Hepatic stellate cell (primary cell): ENCODE data around the gene TXNRD2.
A peak's percentile ranks its signal among the peaks of the same experiment; 100 is the strongest.

Experiments used
- DNase-seq: peaks from one replicate; pipeline ENCODE4 v3.0.0; 2011; ENCODE audit warnings: low spot score

The TXNRD2 gene

DNA sequence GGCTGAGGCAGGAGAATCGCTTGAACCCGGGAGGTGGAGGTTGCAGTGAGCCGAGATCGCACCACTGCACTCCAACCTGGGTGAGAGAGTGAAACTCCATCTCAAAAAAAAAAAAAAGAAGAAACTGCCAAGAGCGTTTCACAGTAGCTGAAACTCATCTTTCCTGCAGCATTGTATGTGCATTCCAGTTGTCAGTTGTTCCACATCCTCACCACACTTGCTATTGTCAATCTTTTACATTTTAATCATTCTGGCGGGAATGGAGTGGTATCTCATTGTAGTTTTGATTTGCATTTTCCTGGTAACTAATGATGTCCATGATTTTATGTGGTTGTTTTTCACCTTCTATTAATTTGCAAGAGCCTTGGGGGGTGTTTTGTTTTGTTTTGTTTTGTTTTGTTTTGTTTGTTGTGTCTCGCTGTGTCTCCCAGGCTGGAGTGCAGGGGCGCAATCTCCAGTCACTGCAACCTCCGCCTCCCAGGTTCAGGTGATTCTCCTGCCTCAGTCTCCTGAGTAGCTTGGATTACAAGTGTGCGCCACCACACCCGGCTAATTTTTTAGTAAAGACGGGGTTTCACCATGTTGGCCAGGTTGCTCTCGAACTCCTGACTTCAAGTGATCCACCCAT is 78.9 kb downstream of the TXNRD2 start:
- DNase-seq, result no peak

DNA sequence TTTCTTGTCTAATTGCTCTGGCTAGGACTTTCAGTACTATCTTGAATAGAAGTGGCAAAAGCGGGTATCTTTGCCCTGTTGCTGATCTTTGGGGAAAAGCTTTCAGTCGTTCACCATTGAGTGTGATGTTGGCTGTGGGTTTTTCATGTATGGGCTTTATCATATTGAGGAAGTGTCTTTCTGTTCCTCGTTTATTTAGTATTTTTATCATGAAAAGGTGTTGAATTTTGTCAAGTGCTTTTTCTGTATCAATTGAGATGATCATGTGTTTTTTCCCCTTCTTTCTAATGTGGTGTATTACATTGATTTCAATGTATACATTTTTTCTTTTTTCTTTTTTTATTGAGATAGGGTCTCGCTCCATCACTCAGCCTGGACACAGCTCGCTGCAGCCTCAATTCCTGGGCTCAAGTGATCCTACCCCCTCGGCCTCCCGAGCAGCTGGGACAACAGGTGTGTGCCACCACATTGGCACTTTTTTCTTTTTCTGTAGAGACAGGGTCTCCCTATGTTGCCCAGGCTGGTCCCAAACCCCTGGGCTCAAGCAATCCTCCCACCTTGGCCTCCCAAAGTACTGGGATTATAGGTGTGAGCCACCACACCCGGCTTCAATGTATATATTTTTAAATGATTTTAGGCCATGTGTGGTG is 81.6 kb downstream of the TXNRD2 start:
- DNase-seq, result no peak

DNA sequence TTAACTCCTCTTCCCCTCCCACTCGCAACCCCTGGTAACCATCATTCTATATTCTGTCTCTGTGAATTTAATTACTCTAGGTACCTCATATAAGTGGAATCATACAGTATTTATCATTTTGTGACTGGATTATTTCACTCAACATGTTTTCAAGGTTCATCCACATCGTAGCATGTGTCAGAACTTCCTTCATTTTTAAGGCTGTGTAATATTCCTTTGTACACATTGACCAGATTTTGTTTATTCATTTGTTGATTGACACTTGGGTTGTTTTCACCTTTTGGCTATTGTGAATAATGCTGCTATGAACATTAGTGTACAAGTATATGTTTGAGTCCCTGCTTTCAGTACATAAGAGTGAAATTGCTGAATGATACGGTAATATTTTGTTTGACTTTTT is 84.2 kb downstream of the TXNRD2 start:
- no peak for DNase-seq

DNA sequence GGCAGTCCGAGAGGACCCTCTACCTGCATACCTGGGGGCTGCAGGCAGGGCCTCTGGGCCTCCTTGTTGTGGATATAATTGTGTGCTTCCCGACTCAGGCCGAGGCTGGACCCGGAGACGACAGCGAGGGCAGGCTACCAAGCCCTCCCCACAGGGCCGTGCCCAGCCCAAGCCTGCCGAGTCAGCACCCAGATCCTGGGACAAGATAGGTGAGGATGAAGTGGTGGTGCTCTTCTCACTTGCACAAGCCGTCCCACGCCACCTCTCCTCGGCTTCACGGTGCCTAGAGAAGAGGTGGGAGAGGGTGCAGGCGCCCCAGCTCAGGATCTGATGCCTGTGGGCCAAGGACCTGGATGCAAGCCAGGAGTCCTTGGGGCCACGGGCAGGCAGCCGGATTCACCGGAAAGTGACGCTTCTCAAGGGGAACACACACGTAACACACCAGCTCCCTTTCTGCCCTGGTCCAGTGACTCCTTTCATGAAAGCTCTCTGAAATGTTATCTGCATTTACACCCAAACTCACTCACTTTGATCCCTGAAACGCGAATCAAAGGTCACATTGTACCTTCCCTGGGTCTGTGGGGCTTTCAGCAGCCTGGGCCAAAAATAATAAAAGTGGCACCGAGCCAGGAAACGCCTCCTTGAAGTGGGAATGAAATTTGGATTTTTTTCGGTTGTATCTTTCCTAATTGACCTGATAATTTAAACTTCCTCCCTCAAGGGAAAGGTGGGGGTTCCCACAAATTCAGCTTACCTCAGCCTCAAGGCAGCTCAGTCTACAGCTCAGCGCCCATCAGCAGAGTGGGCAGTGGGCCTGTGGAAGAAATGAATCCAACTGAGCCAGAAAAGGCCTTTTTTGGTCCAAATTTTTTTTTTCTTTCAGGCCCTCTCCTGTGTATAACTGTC is 85.9 kb downstream of the TXNRD2 start:
- no peak for DNase-seq

DNA sequence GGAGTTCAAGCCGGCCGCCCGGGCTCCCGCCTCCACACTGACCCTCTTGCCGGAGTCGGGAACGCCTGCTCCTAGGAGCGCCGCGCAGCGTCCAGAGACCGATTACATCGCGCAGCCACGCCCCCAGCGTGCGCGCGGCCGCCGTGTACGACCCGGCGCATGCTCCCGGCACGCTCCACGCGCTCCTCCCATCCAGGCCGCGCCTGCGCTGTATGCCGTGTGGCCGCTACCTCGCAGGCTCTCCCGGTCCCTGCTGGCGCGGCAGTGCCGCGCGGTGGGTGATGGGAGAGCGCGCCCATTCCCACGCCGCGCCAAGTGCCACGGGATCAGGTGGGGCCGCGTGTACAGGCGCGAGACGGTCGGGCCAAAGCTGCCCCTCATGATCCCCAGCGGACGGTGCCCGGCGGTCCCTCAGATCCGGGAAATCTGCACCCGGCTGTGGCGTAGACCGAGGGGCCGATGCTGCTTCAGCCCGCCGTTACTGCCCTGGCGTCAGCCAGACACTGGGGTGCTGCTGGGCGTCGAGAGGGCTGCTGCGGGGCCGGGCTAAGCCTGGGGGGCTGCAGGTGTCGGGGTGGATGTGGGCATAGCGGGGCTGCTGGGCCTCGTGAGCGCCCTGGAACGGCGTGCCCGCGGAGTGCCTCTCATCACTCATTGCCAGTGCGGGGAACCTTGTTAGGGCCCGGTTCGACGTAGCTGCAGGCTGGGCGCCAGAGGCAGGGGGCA is 86.7 kb downstream of the TXNRD2 start, which contains the start of the genes GNB1L and RTL10:
Gene GNB1L (minus strand): TSS at position 97 of the 726 bp plus-strand sequence. CDS start 33,519 bp downstream, outside the sequence.
Gene RTL10 (minus strand): TSS at position 97 of the 726 bp plus-strand sequence. CDS start 2,613 bp downstream, outside the sequence.
- DNase-seq, result peak; percentile 98

DNA sequence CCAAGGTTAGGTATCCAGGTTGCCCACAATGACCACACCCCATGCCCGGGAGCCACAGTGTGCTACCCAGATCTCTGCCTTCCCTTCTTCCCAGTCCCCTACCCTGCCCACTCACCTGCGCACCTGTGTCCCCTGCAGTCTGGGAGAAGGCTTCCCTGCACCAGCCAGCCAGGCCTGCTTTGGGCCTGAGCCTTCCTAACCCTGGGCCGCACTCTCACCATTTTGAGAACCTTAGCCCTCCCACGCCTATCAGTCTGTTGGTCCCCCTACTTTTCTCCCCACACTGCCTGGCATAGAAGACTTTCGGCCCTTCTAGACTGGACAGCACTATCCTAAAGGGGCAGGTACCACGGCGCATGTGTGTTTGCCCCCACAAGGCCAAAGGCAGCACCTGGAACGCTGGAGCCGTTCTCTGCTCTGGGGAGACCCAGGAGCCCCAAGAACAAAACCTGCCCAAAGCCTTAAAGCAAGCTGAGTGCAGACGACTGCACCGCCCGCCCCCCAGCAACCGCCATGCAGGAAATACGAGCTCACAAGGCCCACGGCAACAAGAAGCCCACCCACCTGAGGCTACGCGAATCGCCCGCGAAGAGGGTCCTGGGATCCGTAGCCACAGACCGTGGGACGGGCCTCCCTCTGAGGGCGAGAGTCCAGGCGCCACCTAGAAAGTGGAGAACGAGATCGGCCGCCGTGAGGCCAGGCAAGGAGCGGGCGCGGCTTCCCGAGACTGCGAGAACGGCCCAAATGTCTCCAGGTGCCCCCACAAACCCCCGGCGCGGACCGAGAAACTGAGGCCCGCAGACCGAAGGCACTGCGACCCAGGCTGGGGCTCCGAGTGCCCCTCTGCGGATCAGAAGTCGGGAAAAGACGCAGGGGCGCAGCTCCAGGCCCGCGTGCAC is 87.5 kb downstream of the TXNRD2 start:
- DNase-seq, result no peak

DNA sequence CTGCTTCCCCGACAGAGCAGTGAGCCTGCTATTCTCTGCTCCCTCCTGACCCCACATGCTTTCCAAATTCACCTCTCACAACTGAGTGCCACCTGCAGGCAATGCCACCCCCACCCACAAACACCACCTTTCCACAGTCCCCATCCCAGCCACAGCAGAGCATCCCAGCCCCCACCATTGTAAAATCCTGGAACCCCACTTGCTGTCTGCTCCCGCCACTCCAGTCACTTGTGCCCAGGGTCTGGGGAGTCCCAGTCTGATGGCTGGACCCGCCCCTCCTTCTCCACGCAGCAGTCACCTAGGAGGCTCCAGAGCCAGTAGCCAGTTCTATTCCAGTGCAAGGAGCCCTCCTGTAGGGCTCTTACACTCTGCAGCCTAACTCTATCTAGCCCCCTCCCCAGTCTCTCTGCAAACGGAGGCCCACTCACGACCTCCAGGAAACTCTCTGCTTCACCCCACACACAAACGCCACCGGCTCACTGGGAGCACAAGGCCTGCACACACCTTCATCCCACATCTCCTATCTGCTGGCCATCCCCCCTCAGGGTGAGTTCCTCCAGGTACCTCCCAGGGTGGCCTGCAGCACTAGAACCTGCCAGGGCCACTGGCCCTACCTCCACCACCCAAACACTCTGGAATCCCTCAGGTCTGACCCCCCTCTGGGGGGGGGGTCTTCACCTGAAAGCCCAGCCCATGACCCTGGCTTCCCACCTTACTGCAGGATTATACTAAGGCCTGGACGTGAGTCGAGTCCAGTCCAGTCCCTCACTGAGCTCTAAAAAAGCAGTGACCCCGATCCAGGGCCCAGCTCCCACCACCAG is 88.3 kb downstream of the TXNRD2 start:
- DNase-seq, result no peak

DNA sequence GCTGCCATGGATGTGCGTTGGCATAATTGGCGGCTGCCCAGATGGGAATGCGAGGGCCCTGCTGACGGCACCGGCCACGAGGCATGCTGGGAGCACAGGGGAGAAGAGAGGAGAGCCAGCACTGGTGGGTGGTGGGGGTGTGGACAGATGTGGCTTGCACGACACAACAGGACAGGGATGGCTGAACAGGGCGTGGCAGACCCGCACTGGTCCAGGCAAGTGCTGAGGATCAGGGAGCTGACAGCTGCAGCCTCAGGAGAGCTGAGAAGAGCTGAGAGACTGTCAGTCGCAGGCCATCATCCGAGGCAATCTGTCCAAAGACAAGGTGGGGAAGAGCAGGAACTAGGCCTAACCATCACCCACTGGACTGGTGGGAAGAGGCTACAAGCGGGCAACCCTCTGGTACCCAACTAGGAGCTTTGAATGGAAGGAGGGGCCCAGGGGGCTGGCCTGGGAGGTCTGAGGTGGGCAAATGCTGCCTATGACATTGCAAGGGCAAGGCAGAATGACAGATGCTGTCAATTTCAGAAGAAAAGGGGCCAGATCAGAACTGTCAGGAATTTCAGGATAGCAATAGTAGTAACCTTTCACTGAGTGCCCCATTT is 89.3 kb downstream of the TXNRD2 start:
- no peak for DNase-seq

DNA sequence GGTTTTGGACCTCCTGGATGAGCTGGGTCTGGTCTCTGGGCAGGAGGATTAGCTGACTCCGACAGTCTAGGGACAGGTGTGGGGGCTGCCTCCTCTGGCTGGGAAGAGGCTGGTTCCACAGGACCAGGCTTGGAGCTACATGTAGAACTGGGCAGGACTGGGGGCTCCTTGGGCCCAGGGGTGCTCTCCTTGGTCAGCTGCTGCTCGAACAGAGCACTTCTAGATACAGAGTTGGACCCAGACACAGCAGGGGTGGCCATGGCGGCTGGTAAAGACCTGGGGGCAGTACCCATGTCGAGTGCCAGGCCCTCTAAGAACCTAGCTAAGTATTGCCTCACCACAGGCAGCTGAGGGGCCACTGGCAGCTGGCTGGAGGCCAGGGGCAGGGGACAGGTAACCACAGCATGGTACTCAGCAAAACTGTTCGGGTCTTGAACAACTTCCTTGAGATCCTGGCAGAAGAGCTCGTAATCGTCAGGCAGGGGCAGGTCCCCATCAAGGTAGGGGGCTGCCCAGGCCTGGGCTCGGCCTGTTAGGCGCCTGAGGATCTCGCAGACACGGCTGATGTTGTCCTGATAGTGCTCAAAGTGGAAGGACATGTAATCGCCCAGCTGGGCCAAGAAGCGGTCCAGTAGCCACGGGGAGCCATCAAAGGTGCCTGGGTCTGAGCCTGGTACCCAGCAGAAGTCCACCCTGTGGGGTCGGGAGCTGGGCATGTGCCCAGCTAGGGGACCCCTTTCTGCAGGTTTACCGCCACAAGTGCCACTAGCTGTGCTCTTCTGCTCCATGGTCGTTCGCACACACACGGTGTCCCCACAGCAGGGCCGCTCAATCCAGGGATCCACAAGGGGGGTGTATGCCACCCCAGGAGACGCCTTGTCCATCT is 90.1 kb downstream of the TXNRD2 start:
- no peak for DNase-seq

DNA sequence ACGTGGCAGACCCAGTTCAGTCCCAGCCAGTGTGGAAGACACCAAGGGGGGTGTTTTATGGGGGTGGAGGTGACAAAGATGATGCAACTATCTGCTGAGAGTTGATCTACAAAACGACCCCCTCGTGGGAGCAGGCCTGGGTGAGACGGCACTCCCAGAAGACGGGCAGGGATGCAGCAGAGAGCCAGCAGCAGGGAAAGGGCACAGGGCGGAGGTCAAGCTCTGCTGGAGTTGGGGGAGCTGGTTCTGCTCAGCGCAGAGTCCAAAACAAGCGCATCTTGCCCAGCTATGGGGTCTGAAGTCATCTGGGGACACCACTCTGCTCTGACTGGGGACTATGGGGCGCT is 90.9 kb downstream of the TXNRD2 start:
- DNase-seq, result no peak

DNA sequence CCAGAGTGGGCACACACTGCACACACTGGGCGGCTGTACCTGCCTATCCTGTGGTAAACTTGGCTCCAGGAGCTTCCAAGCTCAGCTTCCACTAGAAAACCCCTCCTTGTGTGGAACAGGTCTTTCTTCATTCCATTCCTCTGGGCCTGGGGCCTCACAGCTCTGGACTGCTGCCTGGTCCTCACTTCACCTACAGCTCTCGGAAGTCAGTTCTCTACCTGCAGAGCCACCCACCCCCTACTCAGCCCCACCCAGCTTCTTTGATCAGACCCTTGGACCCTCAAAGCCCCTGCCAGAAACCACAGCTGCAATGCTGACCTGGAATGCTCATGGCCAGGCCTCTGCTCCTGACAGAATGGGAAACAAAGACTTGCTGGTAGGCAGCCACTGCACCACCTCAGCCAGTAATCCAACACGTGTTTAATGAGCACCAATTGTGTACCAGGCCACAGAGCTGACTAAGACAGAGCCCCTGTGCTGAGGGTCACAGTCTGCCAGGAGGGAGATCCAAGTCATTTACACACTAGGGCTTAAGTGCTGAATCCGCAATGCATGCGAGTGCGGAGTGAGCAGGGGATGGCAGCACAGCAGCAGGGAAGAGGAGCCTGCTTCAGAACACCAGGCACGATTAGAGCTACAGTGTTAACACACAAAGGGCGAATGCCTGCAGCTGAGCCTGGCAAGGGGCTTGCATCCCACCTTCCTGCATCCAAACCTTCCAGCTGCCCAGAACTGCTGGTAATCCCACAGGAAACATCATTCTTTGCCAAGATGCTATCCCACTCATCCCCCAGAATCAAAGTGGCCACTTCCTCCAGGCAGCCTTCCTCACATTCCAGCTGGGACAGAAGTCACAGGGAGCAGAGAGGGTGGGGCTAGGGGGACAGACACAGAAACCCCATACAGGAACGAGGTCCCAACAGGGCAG is 91.5 kb downstream of the TXNRD2 start:
- DNase-seq, result no peak

DNA sequence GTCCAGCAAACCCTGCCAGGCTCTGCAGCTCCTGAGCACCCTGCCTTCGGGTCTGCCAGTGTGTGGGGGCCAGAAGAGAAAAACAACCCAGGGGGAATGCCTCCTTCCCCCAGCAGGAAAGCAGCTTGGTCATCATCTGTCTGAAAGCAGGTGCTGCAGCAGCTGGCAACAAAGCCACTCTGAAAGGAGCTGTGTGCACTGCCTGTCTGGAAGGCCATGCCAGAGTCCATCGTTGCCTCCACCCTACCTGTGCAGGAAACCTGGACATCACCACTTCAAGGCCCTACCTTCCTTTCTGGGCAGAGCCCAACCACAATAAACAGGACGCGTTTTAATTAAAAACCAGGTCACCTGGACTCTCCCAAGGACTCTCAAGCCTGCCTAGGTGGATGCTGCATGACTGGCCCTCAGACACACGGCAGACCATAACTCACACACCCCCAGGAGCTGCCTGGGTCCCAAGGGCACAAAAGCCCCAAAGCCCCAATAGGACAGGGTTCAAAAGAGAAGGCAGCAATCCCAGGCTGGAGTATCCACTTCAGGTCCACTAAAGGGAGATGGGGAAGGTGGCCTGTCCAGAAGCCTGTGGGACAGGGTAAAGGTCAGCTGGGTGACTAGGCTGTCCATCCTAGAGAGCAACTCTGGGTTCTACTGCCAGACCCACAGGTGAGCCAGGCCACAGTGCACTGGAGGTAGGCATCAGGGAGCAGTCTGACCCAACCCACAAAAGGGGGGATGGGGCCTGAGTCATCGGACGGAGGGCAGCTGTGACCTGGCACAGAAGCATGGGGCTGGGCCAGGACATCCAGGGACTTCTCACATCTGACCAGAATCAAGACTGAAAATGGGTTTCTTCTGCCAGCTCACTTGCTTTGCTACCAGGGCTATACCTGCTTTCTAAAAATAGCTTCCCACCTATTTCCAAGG is 93.1 kb downstream of the TXNRD2 start:
- no peak for DNase-seq

DNA sequence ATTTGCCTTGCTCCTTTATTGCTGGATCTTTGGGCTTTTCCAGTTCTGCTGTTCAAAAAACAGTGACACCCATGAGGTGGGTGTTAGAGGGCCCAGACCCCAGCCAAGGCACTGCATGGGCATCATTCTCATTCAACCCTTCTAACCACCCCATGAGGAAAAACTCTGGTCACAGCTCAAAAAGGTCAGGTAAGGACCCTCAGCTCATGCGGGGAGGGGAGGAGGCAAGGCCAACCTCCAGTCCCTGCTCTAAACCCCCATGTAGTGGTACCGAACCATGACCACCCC is 94.3 kb downstream of the TXNRD2 start:
- no peak for DNase-seq

DNA sequence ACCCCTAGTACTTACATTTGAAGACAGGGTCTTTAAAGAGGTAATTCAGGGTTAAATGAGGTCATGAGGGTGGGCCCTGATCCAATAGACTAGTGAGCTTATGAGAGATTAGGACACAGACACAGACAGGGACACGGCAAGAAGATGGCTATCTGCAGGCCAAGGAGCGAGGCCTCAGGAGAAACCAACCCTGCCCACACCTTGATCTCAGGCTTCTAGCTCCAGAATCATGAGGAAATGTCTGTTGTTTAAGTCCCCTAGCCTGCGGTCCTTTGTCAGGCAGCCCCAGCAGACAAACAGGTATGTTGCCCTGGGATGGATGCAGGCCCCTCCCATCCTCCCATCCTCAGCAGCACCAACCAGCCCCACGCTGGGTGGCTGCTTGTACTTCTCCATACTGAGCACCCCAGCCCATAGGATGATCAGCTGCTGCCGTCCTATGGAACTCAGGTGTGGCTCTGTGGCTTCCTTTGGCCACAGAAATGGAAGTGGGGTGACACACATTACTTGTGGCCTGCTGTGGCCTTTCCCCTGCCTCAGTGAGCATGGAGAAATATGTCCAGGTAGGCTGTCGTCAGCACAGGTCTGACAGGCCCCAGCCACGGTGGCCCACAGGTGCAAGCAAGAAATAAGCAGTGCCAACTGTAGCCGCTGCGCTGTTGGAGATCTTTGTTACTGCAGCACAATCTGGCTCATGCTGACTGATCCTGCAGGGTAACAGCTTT is 94.8 kb downstream of the TXNRD2 start:
- DNase-seq, result no peak

DNA sequence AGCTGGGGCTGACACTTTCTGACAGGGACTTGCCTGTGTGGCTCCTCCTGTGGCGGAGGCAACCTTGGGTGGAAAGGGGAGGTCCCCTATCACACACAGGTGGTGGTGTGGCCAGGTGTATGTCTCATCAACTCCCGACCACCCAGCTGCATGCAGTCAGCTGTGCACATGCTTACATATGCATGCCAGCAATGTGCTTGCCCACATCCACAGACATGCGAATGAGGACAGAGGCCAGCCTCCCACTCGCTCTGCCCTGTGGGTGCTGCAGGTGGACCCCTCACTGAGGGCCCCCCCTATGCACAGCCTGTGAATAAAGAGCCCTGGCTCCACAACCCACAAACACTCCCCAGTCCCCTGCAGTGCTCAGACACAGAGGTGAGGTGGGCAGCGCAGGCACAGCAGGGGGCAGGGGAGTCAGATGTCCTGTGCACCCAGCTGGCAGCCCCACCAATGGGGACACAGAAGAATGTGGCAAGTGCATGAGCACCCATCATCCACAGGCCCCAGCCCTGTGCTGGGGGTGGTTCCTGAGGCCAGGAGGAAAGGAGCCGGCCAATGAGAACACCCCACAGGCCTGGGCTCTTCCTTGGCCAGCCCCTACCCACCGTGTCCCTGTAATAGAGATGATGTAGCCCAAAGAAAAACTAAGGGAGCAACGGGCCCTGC is 96.4 kb downstream of the TXNRD2 start:
- no peak for DNase-seq
